HG03095 (cell line): ENCODE data around the gene ATP9A.

Experiments
- ATAC-seq: cut with Tn5 transposase; IDR thresholded peaks from one replicate; pipeline ENCODE4 v1.9.1; 2021; ENCODE audit warnings: moderate library complexity; ENCODE audit not compliant: unreplicated experiment

ATP9A gene

GRCh38 chr20:51634257-51634656, 133.9 kb downstream of the ATP9A start:
- ATAC-seq: no peak

DNA sequence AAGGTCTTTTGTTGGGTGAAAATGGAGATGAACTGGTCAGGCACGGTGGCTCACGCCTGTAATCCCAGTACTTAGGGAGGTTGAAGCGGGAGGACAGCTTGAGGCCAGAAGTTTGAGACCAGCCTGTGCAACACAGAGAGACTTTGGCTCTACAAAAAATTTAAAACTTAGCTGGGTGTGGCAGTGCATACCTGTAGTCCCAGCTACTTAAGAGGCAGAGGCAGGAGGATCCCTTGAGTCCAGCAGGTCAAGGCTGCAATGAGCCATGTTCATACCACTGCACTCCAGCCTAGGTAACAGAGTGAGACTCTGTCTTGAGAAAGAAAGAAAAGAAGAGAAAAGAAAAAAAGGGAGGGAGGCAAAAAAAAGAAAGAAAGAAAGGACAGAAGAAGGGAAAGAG, 134.8 kb downstream of the ATP9A start:
- ATAC-seq: no peak

GRCh38 chr20:51631953-51632352, 136.2 kb downstream of the ATP9A start:
- ATAC-seq: no peak

- ATAC-seq: no peak
Measured at GRCh38 chr20:51631011-51631950, 136.9 kb downstream of the ATP9A start.

GRCh38 chr20:51629399-51630058, 138.7 kb downstream of the ATP9A start:
- no peak for ATAC-seq

GRCh38 chr20:51628533-51629398, 139.4 kb downstream of the ATP9A start:
- ATAC-seq: no peak

- no peak for ATAC-seq
Measured at GRCh38 chr20:51627586-51627985, 140.6 kb downstream of the ATP9A start.

DNA sequence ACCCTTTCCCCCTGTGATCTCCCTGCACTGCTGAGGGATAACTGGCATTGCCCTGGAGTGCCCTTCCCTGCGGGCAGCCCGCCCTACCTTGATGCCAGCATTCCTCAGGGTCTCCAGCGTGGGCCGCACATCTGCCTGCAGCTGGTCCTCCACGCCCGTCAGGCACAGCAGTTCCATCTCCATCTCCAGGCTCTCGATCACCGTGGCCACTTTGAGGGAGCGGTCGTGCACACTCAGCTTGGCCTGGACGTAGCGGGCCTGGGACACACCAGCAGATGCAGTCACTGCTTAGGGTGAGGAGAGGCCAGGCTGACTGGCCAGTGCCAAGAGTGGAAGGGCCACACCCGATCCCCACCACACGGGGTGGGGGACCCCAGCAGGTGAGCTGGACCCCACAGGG, 143.1 kb downstream of the ATP9A start:
- ATAC-seq: no peak

DNA sequence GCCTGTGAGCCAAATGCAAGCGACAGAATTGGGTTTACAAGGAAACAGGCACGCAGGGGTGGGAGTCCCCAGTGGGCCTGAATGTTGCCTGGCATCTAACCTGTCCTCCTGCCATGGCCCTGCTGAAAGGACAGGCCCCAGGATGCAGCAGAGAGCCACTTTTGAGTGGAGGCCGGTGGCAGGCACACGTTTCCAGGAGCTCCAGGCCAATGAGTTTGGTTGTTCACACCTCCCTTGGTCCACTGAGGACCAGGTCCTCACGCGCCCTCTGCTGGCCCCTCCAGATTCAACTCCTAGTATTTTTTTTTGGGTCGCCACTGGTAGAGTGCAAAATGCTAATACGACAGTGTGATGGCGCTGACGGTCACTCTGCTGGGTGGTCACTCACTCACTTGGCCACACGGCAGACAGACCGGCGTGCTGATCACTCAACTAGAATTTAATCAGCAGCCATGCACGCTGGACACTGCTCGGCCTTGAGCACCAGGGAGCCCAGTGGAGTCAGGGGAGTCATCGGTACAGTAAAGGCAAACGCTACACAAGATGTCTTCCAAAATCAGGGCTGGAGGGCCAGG, 143.9 kb downstream of the ATP9A start:
- ATAC-seq: no peak

DNA sequence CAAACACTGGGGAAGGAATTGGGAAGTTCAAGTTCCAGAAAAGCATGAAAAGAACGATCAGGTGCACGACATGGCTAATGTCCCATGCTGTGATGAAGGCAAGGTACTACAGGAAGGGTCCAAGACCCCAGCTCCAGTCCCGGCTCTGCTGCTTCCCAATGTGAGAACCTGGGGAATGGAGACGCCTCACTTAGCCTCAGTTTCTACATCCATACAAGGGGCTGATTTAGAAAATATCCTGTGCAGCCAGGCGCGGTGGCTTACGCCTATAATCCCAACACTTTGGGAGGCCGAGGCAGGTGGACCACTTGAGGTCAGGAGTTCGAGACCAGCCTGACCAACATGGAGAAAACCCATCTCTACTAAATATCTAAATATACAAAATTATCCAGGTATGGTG, 144.9 kb downstream of the ATP9A start:
- ATAC-seq: no peak

DNA sequence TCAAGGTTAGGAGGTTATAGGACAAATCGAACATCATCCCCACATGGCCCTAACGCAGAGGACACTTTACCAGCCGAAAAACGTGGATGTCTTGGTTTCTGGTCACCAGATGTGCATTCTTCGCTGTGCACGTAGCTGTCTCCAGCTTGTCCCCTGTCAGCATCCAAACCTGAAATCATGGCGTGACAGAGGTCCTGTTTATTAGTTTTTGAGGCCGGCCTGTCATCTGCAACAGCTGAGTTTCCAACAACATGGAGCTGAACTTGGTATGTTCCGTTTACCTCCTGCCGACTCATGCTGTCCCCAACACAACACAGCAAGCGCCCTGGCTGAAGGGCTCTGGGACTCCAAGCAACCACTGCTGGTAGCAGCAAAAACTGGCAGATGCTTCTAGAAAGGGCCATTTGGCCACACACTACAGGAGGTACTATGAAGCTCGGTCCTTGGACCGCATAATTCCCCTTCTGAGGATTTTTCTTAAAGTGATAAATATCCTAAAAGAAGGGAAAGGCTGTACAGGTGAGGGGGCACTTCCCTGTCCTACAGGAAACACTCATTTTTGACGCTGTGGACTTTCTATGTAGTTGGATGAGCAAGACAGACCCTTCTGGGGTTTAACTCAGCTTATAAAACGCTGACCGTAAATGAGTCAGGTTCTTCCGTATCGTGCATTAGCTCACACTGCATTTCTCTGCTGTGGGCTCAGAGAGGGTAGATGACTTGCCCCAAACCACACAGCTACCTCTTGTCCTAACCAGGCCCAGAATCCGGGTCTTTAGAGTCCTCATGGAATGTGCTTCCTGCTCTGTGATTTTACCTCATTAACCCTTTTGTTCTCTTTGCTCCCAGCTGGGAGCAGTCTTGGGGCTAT, 146.0 kb downstream of the ATP9A start:
- ATAC-seq: no peak

DNA sequence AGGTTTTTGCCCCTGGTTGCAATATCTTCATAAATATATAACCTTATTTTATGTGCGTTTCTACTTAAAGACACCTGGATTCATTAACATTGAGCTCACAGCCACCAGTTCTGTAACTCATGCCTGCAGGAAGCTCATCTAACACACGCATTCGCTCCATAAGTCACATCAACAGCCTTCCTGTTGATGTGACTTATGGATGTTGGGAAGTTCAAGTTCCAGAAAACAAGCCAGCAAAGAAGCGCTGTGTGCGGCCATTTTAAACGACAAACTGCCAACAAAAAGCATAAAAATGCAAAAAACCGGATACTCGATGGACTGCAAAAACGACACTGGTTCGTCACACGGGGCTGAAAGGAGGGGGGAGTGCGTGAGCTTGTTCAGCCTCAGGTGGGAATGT, 147.8 kb downstream of the ATP9A start:
- ATAC-seq: no peak

GRCh38 chr20:51616060-51616459, 152.1 kb downstream of the ATP9A start:
- no peak for ATAC-seq

- ATAC-seq: no peak
Measured at GRCh38 chr20:51614687-51615086, 153.5 kb downstream of the ATP9A start.

GRCh38 chr20:51613580-51613979, 154.6 kb downstream of the ATP9A start:
- ATAC-seq: no peak

- ATAC-seq: no peak
Measured at GRCh38 chr20:51612896-51613295, 155.3 kb downstream of the ATP9A start.

GRCh38 chr20:51611625-51611890, 156.6 kb downstream of the ATP9A start:
- no peak for ATAC-seq

GRCh38 chr20:51610761-51611624, 157.2 kb downstream of the ATP9A start:
- no peak for ATAC-seq

GRCh38 chr20:51610111-51610510, 158.1 kb downstream of the ATP9A start:
- no peak for ATAC-seq
